HG02981 (cell line): ENCODE measurements around the gene THSD4.
"Not testable (repeated sequence)": the region's sequence is repeated elsewhere in the genome, so short reads cannot be mapped to it uniquely, and the experiment has no call there.

Experiments used
- ATAC-seq: cut with Tn5 transposase; IDR thresholded peaks from one replicate; pipeline ENCODE4 v1.9.1; 2021; ENCODE audit warnings: mild to moderate bottlenecking, moderate library complexity; ENCODE audit not compliant: unreplicated experiment

THSD4 gene

DNA sequence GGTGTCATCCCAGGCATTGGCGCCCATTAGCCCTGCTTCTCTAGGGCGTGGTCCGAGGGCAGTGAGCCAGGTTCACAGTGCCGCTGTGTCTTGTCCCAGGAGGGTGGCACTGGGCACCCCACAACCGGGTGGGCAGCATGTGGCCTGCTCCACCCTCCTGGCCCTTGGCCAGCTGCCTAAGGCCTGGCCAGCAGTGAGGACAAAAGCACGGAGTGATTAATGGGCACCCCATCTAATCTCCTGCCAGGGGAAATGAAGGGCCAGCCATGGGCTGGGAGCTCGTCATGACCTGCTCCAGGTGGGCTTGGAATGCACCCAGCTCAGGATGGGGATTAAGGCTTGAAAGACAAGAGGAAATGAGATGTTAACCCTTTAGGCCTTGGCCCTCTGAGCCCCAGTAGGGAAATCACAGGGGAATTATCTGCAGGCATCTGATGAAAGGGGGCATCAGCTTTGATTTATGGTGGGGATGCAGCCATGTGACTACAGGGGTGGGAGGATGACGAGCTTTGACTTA, 5.2 kb downstream of the THSD4 start:
- ATAC-seq: no peak

DNA sequence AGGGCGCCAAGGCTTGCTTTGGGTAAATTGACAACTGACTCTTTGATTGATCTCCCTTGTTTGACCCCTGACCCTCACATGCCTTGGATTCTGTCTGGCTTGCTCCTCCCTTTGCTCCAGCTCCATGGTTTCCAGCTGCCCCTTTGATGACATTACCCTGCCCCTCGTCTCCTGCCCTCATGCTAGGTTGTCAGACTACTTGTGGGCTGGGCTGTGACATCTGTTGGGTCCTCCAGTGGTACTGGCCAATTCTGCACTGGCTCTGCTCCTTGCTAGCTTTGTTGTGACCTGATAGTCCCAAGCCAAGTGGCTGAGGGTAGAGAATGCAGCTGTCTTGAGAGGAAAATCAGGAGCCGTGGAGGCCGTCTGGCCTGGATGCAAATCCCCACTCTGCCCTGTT, 6.2 kb downstream of the THSD4 start:
- no peak for ATAC-seq

DNA sequence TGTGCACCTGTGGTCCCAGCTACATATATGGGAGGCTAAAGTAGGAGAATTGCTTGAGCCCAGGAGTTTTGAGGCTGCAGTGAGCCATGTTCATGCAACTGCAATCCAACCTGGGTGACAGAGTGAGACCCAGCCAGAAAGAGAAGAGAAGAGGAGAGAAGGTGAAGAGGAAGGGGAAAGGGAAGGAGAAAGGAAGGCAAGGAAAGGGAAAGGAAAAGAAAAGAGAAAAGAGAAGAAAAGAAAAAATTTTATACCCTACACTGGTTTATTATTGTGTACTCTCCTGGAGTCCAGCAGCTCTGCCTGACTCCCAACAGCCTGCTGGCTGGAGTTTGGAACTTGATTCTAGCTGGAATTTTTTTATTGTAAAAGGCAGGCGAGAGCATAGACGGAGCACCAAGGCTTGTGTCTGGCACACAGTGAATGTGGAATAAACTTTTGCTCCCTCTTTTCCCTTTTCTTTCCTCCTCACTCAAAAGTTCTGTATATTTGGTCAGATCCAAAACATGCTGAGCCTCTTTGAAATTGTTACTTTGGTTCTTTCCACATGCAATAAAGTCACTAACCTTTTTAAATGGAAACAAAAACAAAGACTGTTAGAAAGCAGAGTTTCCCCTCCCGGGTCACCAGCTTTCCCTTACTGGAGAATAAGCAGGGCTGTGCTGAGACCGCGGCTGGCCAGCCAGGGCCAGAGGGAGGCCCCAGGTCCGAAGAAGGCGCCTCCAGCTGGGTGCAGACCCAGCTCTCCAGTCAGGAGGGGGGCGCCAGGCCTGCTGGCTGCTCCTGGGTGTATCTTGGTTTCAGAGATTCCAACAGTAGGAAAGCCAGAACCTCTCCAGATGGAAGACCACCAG, 9.9 kb downstream of the THSD4 start:
- no peak for ATAC-seq

DNA sequence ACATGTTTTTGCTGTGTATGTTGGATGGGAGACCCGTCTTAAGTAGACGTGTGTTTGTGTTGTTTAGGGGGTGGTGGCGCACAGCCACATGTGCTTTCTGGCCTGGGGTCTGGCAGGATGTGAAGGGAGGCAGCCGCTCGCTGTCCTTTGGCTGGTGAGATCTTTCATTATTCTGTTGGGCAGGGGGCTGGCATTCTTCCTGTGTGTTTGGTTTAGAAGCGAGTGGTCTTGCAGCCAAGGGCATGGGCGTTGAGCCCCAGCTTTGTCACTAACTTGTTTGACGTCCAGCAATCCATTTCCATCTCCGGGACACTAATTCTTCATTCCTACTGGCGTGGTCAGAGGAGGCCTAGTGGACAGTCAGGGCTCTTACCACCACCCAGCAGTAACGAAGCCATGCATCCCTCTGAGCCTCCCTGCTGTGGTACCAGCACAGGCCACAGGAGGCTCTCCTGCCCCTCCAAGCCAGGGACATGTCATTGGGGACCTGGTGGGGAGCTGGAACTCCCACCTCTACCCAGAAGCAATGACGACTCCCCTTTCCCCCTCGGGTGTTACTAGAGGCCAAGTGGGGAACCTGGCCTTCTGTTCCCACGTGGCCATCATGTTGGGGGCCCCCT, 10.7 kb downstream of the THSD4 start:
- no peak for ATAC-seq

DNA sequence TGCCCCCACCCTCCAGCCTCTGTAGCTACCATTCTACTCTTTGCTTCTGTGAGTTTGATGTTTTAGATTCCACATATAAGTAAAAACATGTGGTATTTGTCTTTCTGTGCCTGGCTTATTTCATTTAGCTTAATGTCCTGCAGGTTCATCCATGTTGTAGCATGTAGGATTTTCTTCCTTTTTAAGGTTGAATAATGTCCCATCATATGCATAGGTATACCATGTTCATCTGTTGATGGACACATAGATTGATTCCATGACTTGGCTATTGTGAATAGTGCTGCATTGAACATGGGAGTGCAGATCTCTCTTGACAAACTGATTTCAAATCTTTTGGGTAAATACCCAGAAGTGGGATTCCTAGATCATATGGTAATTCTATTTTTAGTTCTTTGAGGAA, 11.8 kb downstream of the THSD4 start:
- ATAC-seq: no peak

DNA sequence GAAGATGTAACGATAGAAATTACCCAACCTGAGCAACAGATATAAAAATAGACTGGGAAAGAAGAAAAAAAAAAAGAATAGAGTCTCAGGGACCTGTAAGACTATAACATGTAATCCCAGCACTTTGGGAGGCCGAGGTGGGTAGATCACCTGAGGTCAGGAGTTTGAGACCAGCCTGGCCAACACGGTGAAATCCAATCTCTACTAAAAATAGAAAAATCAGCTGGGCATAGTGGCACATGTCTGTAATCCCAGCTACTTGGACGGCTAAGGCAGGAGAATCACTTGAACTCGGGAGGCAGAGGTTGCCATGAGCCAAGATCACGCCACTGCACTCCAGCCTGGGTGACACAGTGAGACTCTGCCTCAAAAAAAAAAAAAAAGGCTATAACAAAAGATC, 12.9 kb downstream of the THSD4 start:
- ATAC-seq: not testable (repeated sequence)

DNA sequence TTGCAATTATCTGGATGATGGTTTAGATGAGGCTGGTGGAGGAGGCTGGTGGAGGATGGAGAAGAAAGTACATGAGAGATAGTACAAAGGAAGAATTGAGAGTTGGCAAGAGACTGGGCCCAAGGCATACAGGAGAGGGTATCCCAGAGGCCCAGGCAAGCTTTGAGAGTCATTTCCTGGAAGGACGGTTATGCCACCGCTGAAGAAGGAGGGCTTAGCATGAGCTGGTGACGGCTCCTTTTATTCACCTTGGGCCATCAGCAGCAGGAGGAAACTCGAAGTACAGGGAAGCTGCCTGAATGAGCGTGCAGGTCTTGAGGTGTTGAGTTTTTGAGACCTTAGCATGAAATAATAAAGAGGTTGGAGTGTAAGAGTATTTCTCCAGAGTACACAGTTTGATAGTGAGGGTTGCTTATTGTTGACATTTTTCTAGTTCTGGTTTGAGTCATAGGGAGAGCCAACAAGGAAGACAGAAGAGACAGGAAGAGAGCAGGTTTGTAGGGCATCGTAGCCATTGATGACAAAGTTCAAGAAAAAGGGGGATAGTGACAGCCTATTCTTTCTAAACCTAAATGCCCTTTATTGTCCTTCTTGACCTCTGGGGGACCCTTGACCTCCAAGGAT, 13.8 kb downstream of the THSD4 start:
- ATAC-seq: no peak

DNA sequence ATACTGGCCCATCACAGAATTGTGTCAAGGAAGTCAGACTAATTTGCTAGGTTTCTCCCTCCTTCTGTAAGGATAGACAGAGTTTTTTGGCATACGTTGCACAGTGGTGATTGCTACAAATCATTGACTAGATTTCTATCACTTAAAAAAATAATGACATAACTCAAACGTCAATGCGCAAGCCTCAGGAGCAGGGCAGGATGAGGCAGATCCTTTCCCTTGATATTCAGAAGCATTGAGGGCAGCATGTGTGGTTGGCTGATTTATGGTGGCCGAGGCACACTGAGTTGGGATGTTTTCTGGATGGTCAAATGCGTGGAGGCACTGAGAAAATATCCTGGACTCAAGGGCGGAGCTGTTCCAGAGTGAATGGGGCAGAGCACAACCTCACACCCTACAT, 14.4 kb downstream of the THSD4 start:
- no peak for ATAC-seq

DNA sequence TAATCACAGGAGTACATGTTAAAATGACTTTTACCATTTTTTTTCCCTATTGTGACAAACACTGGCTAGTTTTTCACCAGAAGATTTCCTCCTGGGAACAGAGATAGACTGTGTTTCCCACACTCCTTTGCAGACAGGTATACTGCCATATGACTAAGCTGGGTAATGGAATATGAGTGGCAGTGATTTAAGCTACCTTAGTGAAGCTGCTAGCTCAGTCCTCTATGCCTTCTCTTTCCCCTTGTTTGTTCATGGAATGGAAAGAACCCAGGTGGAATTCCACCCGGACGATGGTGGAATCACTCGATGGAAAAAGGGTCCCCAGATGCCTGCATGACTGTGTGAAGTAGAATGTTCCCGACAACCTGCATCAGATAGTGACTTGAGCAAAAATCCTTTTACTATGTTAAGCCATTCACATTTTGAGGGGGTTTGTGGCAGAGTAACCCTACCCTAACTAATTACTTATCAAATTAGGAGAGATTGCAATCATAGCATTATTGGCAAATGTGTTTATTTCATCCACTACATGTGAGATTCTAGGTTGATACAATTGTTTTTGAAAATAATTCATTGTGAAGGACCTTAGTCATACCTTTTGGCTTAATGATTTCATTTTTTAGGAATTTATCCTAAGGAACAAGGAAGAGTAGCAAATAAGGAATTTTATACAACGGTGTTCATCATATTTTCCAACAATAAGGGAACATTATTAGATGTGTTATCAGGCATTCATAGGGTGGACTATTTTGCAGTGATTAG, 16.5 kb downstream of the THSD4 start:
- ATAC-seq: no peak

DNA sequence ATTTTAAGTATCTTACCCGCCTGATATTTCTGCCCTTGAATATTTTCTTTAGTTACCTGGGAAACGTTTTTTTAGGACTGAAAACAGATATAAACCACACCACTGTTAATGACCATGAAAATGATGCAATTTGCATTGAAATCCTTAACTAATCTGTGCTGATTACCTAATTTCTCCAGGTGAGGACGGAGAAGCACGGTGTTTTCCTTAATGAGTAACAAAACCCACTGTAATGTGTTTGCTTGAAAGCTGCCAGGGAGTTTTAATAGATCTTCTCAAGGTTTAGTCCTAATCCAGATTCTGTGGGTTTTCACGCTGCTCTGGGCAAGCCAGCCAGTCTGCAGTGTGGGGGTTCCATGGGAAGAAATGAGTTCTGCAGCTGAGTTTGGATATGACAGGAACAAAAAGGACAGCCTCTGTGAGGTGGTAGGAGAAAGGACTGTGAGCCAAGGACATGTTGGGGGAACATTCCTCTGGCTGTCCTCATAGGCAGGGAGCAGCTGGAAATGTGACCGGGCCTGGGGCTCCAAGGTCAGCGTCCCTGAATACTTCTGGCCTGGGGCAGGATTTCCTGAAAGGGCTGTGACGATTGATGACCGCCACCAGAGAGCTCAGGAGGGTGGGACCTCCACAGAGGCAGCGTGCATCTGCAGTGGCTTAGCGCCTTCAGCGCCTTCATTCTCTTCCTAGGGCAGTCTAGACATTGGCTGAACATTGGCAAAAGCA, 18.6 kb downstream of the THSD4 start:
- no peak for ATAC-seq

DNA sequence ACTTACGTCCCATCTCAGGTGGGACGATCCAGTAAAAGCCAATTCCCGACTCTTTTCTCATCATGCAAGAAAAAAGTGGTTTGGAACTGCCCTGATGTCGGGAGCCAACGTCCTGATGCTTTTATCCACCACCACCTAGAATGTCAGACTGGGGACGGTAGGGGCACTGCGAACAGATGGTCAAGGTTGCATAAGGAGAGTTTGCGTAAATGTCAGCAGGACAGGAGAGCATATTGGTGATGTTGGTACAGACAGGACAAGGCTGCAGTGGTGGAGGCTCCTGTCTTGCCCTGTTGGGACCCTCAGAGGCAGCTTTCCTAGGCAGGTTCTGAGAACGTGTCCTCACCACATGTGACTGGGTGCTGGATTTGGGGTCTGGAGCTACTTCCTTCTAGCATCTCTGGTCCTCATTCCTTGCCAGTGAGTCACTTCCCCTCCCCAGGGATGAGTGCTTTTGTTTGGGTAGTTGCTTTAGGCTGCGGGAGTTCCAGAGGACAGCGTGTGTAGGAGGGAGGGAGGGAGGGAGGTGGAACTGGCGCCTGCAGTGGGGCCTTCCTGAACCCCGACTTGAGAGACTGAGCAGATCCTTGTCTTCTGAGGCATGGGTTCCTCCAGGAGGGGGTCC, 21.0 kb downstream of the THSD4 start:
- ATAC-seq: no peak

DNA sequence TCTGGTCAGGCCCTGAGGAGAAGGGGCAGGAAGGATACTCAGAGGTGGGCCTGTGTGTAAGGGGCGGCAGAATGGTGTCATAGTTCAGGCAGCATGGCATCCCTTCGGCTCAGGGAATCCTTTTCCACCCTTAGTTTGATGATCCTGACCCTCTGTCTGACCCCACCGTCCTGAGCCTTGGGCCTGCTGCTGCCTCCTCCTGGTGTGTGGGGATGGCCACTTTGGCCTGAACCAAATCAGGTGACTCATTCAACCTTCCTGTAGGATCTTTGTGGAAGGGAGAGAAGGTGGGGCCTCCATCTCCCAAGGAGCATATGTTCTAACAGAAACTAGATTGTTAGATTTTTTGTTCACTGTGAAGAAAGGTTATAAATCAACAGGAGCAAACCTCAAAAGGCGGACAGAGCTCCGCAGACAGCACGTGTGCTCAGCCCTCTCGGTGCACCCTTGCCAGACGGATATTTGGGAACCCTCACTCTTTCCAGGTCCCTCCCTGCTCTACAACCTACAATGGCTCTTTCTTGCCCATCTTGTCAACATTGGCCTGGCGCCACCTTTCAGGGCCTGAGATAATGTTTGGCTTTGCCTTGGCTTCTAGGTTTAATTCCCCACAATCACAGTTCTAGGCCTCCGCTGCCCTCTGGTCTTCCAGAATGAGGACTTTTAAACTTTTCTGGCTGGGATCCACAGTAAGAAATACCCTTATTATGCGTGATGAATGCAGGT, 21.7 kb downstream of the THSD4 start:
- no peak for ATAC-seq

DNA sequence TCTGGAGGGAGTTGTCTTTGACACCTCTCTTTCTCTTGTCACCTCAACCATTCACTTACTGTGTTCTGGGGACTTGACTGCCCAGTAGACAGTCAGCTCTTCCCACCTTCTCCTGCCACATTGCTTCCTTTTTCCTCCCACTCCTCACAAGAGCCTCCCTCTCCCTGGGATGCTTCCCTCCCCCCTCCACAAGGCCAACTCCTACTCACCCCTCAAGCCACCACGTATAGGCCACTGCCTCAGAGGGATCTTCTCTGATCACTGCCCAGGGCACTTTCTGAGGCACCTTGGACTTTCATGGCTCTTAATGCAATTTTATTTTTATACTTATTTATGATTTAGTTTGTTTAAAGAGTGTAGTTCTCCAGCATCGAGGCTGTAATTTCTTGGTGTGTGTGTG, 23.2 kb downstream of the THSD4 start:
- no peak for ATAC-seq

DNA sequence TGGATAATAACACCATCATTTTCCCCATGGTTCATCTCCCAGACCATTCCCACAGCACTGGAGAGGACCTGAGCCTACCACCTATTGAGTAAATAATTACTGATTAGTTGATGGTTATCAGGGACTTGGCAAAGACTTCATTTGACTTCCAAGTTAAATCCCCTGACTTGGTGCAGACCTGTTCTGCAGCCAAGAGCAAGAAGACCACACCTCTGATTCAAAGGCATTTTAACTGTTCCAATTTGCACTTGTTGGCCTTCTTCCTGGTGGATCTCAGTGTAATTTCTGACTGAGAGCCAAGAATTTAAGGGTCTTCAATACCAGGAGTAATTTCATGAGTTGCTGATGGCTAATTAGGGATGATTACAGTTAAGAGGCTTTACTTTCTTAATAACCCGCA, 24.0 kb downstream of the THSD4 start:
- ATAC-seq: no peak

DNA sequence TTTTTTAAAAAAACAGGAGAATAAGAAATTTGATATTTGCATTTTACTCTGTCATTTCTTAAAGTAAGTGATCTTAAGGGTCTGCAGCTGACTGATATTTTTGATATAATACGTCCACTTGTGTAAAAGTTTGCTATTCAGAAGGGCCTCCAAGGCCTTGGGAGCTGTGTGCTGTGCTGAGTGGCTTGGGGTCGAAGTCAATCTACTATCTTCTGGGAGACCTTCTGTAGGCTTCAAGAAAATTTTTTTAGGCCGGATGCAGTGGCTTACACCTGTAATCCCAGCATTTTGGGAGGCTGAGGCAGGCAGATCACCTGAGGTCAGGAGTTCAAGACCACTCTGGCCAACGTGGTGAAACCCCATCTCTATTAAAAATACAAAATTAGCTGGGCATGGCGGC, 26.3 kb downstream of the THSD4 start:
- ATAC-seq: no peak

DNA sequence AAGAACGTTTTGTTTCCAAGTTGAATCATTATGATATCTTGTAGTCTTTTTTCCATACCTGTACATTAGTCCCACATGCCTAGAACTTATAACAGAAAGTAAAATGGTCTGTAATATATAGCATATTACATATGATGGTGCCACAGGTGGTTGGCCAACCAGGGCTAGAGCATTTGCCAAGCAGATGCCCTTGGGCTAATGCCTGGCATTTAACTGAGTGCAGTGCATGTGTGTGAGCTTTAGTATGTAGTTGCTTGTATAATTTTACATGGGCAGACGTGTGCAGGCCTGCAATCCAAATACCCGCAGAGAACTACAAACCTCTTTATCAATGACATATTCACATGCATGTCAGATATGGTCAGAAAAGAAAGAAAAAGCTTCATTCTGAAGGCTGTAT, 27.5 kb downstream of the THSD4 start:
- no peak for ATAC-seq

DNA sequence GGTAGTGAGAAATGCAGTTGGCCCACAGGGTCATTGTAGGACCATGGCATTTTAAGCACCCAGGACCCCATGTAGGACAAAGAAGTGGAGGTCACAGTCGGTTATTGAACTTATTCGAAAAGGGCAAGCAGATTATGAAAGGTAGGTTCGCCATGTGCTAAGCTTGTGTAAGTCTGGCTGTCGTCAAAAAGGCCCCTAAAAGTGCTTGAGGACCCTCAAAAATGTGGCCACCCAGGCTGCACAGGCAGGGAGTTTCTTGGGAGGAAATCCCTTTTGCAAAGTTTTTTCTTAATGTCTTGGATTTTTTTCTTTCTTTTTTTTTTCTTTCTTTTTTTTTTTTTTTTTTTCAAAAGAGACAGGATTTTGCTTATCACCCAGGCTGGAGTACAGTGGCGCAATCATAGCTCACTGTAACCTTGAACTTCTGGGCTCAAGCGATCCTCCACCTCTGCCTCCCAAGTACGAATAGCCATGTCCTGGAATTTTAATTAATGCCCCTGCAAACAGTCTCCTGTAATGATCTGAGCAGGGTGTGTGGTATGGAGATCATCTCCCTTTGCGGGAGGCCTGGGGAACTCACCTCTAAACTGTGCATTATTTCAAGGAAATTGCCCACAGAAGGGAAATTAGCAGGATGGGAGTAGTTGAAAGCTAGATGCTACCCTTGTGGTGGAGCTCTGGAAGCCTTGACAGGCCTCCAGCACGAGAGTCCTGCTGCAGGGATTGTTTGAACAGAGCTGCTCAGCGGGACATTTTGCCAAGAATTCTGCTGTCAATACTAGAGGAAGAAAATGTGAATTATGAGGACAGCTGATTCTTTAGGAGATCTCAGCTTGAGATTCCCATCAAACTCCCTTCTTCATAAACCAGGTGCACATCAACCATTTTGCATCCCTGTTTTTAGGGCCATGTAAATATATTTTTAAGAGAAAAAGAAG, 28.4 kb downstream of the THSD4 start:
- ATAC-seq: no peak

DNA sequence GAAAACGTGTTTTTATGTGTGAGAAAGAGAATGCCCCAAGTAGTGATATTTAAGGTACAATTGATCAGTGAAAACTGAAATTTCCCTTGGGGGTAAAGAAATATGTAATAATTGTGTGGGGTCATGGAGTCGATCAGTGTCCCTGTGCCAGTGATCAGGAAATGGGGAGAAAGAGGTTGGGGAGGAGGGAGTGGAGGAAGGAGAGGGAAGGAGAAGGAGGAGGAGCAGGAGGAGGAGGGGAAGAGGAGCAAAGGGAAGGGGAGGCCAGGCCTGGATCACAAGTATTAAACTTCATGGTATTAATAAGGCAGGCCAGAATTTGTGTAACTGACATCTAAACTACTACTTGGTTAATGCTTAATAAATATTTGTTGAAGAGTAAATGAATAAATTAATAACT, 30.4 kb downstream of the THSD4 start:
- no peak for ATAC-seq
